Occipital lobe (tissue), 2 donors: ENCODE measurements around the gene DNMT3A. TPM values are rescaled to one million over a fixed set of nuclear protein-coding genes. Genes with fewer than 3 reads are reported as not detected.

ENCODE experiments used
- DNase-seq: peaks from one replicate; lab custom pipeline; 2025; lab: John Stamatoyannopoulos, UW
- total RNA-seq: library from RNA; depleted of rRNA; stranded (reverse); fragments of >200 nt; gene quantifications from one replicate; pipeline ENCODE4 v1.2.3, GENCODE V29; 2014

DNMT3A gene
- total RNA-seq, 1 donor from 2014 or later = 53.3 TPM

DNA sequence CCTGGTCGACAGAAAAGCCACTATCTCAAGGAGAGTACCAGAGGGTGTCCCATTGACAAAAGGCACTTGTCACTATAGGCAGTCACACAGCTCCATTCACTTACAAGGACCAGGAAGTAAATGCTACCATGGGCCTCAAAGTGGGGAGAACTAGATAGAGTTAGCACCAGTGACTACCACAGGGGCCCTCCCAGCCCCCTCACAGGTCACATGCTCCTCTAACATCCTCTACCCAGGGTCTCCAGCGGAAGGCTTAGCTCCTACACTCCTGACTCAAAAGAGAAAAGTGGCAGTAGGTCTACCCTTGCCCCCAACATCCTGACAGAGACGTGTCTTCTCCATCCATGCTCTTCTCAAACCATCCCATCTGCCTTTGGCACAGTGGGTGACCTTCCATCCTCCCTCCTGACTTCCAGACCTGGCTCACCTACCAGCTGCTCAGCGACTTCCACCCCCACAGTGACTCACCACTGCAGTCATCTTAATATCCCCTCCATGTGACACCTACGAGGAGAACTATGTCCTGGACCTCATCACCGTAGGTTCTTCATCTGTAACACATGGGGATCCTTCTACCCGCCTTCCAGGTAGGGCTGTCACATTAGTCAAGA is 5.6 kb upstream of the DNMT3A start:
- DNase-seq = no peak

DNA sequence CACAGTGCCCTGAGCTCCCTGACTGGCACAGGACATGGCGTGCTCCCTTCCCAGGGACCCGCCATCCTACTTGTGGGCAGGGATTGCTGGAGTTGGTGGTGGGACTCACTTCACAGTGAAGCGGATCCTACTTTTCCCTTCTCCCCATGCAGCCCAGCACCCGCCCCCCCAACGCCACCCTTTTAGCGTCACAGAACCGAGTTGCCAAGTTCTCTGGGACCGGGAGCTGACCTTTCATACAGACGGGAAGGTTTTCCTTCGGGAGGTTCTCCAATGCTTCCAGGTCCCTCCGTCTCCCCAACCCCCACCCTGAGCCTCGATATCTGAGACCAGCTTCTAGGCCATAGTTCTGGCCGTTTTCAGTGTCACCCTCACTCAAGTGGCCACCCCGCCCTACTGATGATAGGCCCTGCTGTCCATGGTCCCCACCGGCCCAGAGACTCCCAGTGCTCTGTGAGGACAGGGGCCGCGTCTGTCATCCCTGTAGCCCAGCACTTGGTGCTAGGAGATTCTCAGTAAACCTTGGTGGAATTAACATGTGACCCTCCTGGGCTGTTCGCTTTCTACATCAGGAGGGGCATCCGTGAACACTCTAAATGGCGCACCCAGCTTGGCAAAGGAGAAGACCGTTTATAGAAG is 1.6 kb upstream of the DNMT3A start:
- no peak for DNase-seq

DNA sequence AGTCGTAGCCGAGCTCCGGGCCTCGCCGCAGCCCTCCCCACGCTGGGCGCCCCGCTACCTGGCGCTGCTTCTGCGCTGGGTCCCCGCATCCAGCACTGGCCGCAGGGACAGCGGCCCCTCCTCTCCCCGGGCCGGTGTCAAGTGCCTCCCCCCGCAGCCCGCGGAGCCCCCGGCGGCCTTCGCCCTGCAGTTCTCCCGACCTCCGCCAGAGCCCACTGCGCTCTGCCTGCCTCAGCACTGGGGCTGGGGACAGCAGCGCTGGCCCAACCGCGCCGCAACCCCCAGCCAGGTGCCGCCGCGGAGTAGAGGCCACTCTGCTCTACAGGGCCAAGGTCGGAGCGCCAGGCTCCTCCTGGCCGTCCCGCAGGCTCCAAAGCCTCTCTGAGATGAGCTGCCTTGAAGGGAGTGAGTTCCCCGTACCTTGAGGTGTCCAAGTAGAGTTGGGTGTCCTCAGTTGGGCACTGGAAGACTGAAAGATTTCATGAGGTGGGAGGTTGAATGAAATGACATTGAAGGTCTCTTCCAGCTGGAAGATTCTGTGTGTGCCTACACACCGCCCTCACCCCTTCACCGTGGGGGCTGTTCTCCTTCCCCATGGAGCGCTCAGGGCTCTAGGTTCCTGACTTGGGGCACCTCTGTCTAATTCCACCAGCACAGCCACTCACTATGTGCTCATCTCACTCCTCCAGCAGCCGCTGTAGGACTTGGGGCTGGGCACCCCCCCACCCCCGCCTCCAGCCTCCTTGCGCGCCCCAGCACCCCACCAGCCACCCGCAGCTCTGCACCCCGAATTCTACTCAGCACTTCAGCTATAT is 854 bp upstream of the DNMT3A start:
- DNase-seq = peak; percentile 65

DNA sequence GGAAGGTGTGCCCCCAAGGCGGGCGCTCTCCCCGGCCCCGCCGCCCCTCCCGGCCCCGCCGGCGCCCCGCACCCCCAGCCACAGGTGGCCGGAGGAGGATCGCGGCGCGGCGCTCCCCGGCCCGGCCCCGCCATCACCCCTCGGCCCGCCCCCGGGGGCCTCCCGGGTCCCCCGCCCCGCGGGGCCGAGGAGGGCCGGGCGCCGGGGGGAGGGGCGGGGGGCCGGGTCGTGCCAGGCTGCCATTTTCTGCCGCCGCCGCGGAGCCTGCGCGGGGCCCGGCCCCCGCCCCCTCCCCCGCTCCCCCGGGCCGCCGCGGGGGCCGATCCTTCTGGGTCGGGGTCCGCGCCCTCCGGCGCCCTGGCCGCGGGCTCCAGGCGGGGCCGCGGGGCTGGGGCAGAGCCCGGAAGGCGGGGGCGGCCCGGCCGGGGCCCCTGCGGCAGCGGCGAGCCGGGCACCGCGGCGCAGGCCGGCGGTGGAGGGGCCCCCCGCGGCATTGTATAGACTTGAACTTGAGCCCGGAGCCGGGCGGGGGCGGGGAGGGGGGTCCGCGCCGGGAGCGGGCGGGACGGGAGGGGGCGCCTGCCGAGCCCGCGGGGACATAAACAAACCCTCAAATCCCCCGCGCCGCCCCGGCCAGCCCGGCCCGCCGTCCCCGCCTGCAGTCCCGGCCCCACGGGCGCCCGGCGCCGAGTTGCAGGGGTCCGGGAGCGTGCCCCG is 556 bp downstream of the DNMT3A start:
- no peak for DNase-seq

DNA sequence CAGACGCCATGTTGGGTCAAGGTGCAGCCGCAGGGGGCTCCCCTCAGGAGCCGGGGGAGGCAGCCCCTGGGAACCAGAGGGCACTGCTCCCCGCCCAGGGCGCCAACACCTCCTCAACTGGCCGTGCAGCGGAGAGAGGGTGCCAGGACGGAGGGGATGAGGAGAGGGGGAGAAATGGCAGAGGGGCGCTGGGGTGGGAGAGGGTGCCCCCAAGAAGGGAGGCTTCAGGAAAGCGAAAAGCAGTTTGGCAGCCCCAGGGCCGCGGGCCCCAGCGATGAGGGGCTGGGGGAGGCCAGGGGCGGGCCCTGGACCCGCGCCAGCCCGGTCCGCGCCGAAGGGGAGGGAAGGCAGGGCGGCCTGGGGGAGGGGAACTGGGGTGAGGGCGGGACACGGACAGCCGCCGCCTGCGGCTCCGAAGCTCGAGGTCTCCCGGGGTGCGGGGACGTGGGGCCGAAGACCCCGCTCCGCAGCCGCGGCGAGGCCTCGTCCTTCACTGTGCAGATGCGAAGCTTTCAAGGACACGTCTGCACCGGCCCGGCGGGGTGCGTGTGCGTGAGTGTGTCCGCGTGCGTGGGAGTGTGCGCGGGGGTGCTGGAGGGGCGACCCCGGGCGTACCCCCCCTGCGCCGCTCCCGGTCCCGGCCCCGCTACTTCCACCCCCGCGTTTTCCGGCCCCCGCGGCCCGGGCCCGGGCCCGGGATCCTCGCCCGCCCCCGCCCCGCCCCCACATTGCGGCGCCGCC is 1.4 kb downstream of the DNMT3A start:
- no peak for DNase-seq

DNA sequence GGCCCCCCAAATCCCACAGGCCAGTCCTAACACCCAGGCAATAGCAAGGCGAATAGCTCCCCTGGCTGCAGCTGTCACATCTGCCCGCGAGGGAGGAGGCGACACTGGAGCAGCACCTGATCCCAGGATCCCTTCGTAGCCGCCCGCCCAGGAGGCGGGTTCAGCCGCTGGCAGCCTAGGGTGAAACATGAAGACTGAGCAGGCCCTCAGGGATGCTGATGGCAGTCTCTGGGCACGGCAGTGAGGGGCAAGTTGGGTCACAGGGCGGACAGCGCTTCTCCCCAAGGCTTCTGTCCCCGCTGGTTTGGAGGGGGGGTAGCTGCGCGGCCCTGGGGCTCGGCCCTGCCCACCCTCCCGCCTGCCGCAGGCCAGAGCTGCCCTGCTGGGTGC is 1.9 kb downstream of the DNMT3A start:
- no peak for DNase-seq

DNA sequence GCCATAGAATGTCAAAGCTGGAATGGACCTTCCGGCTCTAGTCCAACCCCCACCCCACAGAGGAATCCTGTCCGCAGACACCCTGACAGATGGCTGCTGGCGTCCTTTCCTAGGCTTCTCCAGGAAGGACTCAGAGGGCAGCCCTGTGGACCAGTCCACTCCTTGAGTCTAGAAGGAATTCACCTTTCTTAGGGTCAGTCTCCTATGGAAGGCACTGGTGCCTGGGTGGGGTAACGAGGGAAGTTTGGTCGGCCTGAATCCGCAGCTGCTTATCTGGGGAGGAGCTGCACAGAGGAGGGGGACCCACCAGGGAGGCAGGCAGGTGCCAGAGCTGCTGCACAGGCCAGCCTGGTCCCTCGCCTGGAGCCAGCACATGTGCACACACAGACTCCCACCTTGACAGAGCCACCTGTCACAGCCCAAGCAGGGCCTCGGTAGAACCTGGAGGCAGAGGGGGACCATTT is 2.5 kb downstream of the DNMT3A start:
- DNase-seq = no peak

DNA sequence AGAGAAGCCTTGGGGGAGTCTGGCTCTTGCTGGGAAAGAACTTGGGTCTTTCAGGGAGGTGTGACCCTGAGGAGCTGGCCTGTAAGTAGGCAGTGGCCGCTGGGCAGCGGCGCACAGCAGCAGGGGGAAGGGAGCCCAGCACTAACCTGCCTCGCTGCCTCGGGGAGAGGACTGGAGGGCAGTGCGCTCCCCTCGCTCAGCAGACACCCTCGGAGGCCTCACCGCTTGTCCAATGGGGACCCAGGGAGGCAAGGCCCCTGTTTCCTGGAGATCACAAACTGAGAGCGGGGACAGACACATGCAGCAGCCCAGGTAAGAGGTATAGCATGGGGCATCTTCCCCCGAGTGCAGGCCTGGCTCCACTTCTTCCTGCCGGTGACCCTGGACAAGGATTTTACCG is 3.3 kb downstream of the DNMT3A start:
- DNase-seq = no peak

DNA sequence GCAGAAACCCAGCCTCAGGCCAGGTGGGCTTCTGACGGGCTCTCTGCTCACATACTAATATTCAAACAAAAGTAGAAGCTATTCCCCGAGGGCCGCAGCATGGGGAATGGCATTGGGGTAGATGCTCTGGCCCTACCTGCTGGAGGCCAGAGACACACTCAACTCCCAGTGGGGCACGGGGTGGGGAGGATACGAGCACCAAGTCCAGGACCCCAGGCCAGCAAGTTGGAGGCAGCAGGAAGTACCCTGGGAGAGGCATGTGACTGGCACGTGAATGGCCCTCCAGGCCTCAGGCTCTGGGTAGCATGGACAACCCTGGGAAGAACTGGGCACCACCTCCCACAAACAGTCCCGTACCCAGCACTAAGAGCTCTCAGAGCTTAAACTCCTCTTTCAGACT is 3.8 kb downstream of the DNMT3A start:
- no peak for DNase-seq

DNA sequence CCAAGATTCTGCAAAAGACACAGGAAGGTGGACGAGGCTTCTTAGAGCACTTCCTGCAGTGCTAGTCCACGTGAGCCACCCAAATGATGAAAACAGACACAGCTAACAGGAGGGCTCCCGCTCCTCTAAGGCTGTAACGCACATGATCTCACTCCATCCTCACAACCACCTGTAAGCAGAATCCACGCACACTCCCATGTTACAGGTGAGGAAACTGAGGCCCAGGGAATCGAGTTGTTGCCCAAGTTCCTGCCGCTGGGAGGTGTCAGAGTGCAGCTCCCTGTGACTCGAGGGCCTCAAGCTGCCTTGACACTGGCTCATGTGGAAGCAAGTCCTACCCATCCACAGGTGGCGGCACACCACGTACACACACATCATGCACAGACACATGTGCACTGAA is 4.4 kb downstream of the DNMT3A start:
- no peak for DNase-seq

DNA sequence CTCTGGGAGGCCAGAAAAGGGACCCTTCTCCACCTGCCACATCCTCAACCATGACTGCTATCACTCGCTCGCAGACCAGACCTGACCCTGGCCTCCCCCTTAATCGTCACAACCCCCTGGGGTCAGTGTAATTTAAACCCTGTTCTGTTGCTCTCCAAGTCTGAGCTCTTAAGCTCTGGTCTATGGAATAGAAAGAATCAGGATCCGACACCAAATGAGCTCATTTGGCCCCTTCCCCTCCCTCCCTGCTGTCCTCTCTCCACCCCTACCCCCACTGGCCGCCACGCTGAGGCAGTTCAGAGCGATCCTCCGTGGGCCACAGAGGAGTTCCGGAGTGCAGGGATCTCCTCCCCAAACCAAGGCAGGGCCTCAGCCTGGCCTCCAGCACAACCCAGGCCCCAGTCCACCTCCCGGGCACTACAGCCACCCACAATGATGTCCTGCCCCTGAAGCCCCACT is 5.3 kb downstream of the DNMT3A start:
- DNase-seq = no peak

DNA sequence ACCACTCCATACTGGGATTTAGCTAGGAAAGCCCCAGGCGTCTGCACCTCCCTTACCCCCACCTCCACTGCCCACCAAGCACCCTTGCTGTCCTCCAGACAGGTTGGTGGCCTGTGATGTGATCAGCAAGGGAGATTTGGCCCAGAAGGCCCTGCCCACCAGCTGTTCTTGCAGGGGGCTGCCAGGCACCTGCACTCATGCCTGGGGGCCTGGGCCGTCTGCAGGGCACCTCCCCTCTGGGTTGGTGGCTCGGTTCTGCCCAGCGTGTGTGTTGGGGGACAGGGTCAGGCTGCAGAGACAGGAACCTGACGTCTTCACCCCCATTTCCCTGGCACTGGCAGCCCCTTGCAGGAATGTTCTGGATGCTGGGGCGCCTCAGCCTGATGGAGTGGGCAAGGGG is 5.8 kb downstream of the DNMT3A start:
- DNase-seq = no peak

DNA sequence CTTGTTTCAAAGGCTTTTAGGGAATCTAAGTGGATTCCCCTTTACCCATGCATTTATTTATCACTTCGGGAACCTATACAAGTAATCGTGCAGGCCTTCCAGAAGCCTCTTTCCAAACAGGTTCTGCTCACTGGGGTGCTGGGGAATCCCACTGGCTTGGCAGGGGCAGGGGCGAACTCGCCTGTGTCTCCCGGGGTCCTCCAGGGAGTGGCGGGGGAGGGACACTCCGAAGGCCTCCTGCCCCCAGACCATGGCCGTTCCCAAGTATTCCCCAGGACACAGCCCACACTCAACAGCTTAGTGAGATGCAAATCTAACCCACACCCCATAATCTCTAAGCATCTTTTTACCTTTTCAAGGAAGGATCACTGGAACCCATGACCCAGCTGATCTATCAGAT is 6.5 kb downstream of the DNMT3A start:
- no peak for DNase-seq

DNA sequence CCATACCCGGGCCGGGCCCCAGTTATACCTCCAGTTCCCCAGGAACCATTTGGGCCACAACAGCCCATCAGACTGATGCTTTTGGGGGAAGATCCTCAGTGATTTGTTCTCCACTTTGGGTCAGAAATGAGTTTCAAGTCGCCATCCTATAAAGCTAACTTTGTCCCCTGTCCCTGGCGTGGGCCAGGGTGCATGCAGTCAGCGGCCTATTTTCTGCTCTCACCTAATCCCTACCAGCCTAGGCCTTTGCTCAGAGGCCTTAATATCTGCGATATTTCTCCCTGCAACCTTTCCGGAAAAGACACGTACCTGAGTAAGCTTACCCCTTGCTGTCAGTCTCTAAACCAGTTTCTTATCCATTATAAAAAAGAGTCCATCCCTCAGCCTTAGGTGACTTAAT is 7.2 kb downstream of the DNMT3A start:
- DNase-seq = no peak

DNA sequence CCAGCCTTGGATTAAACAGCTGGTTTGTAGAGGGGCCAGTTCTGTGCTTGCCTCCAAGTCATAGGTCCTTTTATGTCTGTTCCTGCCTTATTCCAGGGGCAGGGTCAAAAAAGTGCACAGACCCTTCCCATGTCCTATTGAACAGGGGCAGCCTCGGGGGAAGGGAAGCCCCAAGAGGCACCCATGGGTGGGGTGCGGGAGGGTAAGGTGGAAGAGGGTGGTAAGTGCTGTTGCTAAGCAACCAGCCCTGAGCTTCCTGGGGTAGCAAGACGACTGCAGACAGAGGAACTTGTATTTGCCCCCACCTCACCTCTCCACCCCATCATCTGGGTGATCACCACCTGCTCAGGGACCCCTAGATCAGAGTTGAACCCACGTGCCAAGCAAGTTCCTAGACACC is 7.7 kb downstream of the DNMT3A start:
- no peak for DNase-seq

DNA sequence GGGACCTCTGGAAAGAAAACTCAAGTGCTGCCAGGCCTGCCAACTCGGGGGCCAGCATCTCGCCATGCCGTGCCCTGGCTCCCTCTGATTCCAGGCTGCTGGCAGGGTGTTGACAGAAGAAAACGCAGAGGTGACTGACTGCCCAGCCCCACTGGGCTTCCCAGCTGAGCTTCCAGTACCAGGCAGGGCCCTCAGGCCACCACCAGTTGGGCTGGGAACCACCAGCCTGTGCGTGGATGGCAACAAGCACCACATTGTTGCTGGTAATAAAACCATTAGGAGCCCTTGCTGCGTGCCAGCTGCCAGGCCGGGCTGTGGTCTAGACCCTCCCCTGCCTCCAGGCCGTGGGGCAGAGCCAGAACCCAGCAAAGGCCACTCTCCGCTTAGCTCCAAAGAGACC is 9.2 kb downstream of the DNMT3A start:
- no peak for DNase-seq

DNA sequence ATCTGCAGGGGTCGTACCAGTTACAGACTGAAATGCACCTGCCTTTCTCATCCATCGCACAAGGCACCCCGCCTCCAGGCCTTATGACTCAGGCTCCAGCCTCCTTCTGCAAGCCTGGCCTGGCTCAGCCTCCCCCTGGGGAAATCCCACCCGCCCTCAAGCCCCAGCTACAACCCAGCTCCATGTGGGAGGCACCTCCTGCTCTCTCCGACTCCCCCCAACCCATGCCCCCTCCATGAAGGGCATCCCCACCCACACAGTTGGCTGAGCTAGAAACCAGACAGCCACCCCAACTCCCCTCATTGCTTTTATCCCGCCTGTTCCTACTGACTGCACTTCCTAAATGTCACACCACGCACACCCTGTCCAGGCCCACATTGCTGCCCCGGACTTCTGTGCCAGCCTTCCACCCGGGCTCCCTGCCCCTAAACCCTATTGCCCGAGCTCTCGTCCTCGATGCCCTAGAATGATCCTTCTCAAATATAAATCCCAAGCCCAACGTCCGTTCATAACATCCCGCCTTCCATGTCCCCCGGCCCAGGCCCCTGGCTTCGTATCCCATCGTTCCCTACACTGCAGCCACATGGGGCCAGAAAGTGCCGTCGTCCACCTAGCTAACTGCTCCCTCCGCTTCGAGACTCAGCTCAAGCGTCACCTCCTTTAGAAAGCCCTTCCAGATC is 9.9 kb downstream of the DNMT3A start:
- DNase-seq = no peak

DNA sequence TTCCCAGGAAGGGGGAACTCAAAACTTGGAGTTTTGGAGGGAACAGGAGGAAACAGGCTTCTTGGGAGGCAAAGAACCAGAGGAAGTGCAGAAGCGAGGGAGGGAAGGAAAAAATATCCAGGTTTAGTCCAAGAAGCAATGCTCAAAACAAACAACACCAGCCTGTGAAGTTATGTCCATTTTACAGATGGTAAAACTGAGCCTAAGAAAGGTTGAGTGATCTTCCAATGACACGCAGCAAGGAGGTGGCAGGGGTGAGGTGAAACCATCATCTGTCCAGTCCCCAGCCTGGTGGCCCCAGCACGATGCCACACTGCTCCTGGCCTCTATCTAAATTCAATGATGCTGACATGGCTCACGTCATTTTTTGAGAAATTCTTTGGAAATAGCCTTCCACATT is 10.8 kb downstream of the DNMT3A start:
- DNase-seq = no peak

DNA sequence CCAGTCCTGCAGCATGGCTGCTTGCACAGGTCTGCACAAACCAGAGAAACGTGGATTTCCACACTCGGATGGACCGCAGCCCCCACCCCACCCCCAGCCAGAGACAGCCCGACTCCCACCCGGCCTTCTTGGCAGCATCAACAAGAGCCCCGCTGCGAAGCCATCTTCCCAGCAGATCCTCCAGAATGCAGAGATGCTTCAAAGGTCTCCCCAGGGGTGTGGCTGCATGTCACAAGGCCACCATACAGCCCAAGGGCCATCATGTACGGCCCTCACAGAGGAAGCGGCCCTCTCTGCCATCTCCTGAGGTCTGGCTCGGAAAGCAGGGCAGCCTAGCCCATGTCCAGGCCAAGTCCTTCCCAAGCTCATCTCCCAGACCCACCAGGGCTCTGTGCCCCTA is 11.5 kb downstream of the DNMT3A start:
- DNase-seq = no peak

DNA sequence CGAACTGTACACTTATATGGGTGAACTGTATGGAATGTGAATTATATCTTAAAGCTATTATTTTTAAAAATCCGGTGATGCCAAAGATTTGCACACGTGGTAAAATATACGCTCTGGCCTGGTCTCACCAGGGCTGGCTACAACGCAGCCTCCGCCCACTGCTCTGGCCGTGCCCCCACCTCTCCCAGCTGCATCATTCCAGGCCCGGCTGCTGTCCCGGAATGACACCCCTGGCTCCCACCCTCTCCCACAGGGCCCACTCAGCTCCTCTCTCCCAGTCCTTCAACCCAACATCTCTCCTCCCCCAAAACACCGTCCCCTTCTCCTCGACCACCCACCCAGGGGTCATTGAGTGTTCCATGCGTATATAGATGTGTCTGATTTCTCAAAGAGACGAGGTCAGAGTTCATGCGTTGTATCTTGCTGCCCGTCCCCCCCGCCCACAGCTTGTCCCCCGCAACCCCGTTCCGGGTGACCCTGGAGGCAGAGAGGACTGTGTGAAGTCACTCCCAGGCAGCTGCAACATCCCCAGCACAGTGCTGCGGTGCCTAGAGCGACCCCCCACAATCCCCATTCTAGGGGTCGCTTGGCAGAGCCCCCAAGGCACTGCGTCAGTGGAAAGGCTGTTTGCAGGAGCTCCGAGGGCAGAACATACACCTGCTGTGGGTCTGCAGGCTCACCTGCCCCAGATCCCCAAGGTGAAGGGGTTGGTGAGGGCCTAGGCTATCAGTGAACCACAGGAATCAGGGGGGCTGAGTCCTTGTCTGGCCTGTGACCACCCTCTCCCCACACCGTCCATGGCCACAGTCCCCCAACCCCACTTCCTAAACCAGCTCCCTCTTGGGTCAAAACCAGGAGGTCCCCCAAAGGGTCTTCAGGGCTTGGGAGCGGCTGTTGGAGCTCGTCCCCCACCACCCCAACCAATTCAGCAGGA is 13.3 kb downstream of the DNMT3A start:
- no peak for DNase-seq
